Prostate gland (tissue), 2 donors: ENCODE results near the gene MET. TPM values are rescaled to one million over a fixed set of nuclear protein-coding genes. Genes with fewer than 3 reads are reported as not detected.

Source experiments
- DNase-seq: peaks from one replicate; pipeline ENCODE4 v3.0.0-alpha.2; 2019; ENCODE audit warnings: low spot score
- H3K27ac ChIP-seq, 2 donors: fragments of 200-600 bp; sonication (generic); 2 replicates each; pipeline ENCODE4 v1.5.1; 2017 to 2019
- H3K27me3 ChIP-seq: fragments of 200-600 bp; sonication (generic); replicated peaks from 2 replicates; pipeline ENCODE4 v1.5.1; 2019; ENCODE audit not compliant: insufficient read depth
- H3K36me3 ChIP-seq, 2 donors: fragments of 200-600 bp; sonication (generic); 1 replicate in 1 of 2; 2 replicates in 1 of 2; pipeline versions ENCODE4 v1.5.1 to v1.8.1; 2017 to 2019
- H3K4me1 ChIP-seq: fragments of 200-600 bp; sonication (generic); replicated peaks from 2 replicates; pipeline ENCODE4 v1.5.1; 2019
- H3K4me3 ChIP-seq, 2 donors: fragments of 200-600 bp; sonication (generic); 2 replicates each; pipeline ENCODE4 v1.5.1; 2017 to 2019
- H3K9me3 ChIP-seq: fragments of 200-600 bp; sonication (generic); 2 replicates; pipeline ENCODE4 v1.5.1; 2017
- CTCF ChIP-seq, 4 experiments: fragments of 200-600 bp in 2 of 4; fragments of 450-650 bp in 2 of 4; sonication (generic) in 2 of 4; IDR thresholded peaks; 1 replicate in 3 of 4; 2 replicates in 1 of 4; pipeline ENCODE4 v1.5.1; 2016 to 2019; ENCODE audit warnings: antibody characterized with exemption in 4 of 4, mild to moderate bottlenecking in 2 of 4, moderate library complexity in 2 of 4
- POLR2A ChIP-seq: fragments of 450-650 bp; IDR thresholded peaks from one replicate; pipeline ENCODE4 v1.6.1; 2016; ENCODE audit warnings: antibody characterized with exemption, mild to moderate bottlenecking
- POLR2AphosphoS5 ChIP-seq: sonication (generic); formaldehyde crosslinking; IDR thresholded peaks from one replicate; pipeline ENCODE4 v1.6.1; 2017; ENCODE audit warnings: antibody characterized with exemption
- WGBS: methylation state at CpG from one replicate; pipeline ENCODE4 v1.1.5; 2018; 5-methylcytosine and 5-hydroxymethylcytosine counted together
- intact Hi-C: fragments of 100-400 bp; cut with DNase I; formaldehyde crosslinking; loops from one replicate; pipeline ENCODE4 v1.14.2; 2022
- total RNA-seq, 2 donors: library from RNA; depleted of rRNA; stranded (reverse); fragments of >200 nt; gene quantifications; one replicate each; pipeline ENCODE4 v1.1.0, GENCODE V29; 2016

MET gene
- total RNA-seq, 2 donors from 2014 or later: 14.2 to 17.0 TPM

- no peaks in the 10 kb centered on the region for H3K9me3 ChIP-seq
- intact Hi-C loops: no loop called here
- TF ChIP-seq POLR2AphosphoS5 (no peak), CTCF (IDR thresholded peaks at IDR 0.05) (no peak), POLR2A (no peak)
Measured at GRCh38 chr7:116661865-116662264, 10.1 kb upstream of the MET start.

GRCh38 chr7:116663744-116664143 is 8.3 kb upstream of the MET start:
- Histone ChIP-seq H3K27me3 (no peaks in the 10 kb centered on the region), H3K36me3 (no peaks in the 10 kb centered on the region), H3K4me1 (no peaks in the 10 kb centered on the region), H3K27ac (no peak overlapping the region), H3K4me3 (no peak overlapping the region), H3K9me3 (no peaks in the 10 kb centered on the region)
- intact Hi-C loops: no loop called here
- no peak for DNase-seq
- WGBS: 99% methylated on average over 4 of the region's 4 CpGs
- TF ChIP-seq CTCF (IDR thresholded peaks at IDR 0.05): no peak
- no peak for TF ChIP-seq POLR2AphosphoS5
- no peak for TF ChIP-seq POLR2A

More at GRCh38 chr7:116661865-116662264, 10.1 kb upstream of the MET start:
- Histone ChIP-seq H3K27ac (no peak overlapping the region), H3K27me3 (no peaks in the 10 kb centered on the region), H3K4me3 (no peak overlapping the region), H3K36me3 (no peaks in the 10 kb centered on the region), H3K4me1 (no peaks in the 10 kb centered on the region)
- no peak for DNase-seq

GRCh38 chr7:116665332-116665996 is 6.5 kb upstream of the MET start:
- no peaks in the 10 kb centered on the region for H3K27me3 ChIP-seq
- intact Hi-C loops: no loop called here
- no peak for DNase-seq
- no peaks in the 10 kb centered on the region for H3K36me3 ChIP-seq
- no peak overlapping the region for H3K4me3 ChIP-seq
- H3K27ac ChIP-seq: no peak overlapping the region
- H3K9me3 ChIP-seq: no peaks in the 10 kb centered on the region
- H3K4me1 ChIP-seq: no peaks in the 10 kb centered on the region
- WGBS: 24% methylated on average over 2 of the region's 2 CpGs
- TF ChIP-seq POLR2AphosphoS5 (no peak), POLR2A (no peak), CTCF (IDR thresholded peaks at IDR 0.05) (no peak)

GRCh38 chr7:116669769-116670168 is 2.2 kb upstream of the MET start:
- H3K36me3 ChIP-seq: no peaks in the 10 kb centered on the region
- 73% methylated on average over 1 of the region's 1 CpG for WGBS
- no peak for DNase-seq

More at GRCh38 chr7:116669769-116670168, 2.2 kb upstream of the MET start:
- H3K27ac ChIP-seq: no peak overlapping the region
- no peaks in the 10 kb centered on the region for H3K9me3 ChIP-seq
- H3K4me3 ChIP-seq: no peak overlapping the region
- no peaks in the 10 kb centered on the region for H3K4me1 ChIP-seq
- no peaks in the 10 kb centered on the region for H3K27me3 ChIP-seq
- intact Hi-C loops: loop anchor here (2.0 to 5.0 kb wide), 2 partner anchors 77 to 138 kb away; no protein-coding TSS in a partner anchor
- no peak for TF ChIP-seq CTCF (IDR thresholded peaks at IDR 0.05)
- TF ChIP-seq POLR2A: no peak
- no peak for TF ChIP-seq POLR2AphosphoS5
